Activated naive CD4-positive, alpha-beta T cell treated with anti-CD3 and anti-CD28 coated beads, Interleukin-2, amount 50 U/mL, for 24 hours (primary cell): ENCODE measurements around the gene CEP85.

ENCODE experiments used
- H3K27ac Mint-ChIP-seq: one replicate; pipeline ENCODE4 v1.8.0; 2021; ENCODE audit warnings: mild to moderate bottlenecking, mixed read lengths
- H3K27me3 Mint-ChIP-seq: one replicate; pipeline ENCODE4 v1.8.0; 2021; ENCODE audit warnings: mixed read lengths
- H3K36me3 Mint-ChIP-seq: one replicate; pipeline ENCODE4 v1.8.0; 2021; ENCODE audit warnings: mixed read lengths
- H3K4me1 Mint-ChIP-seq: one replicate; pipeline ENCODE4 v1.8.0; 2021; ENCODE audit warnings: mixed read lengths
- H3K4me3 Mint-ChIP-seq: one replicate; pipeline ENCODE4 v1.8.0; 2021; ENCODE audit warnings: mild to moderate bottlenecking, mixed read lengths
- H3K9me3 Mint-ChIP-seq: one replicate; pipeline ENCODE4 v1.8.0; 2021; ENCODE audit warnings: mixed read lengths

CEP85 gene

DNA sequence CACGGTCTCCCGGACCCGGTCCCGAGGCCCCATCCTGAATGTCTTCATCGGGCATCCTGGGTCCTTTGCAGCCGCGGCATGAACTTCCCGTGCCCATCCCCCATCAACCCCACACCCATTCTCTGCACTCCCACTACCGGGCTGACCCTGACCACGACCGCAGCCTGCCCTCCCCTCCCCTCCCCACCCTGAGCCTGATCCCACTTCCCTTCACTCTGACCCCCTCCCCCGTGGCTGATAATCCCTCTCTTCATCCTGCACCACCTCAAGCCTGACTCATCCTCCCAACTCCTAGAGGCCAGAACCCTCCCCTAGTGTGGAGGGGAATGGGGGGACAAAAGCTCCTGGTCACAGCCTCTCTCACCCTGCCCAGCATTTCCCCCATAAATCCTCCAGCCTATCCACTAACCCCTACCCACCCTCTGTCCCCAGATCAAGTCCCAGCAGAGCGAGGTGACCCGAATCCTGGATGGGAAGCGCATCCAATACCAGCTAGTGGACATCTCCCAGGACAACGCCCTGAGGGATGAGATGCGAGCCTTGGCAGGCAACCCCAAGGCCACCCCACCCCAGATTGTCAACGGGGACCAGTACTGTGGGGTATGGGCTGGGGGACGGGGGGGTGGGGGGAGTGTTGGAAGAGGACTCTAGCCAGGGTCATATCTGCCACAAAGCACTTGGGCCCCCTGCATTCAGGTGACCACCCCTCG lies 46.5 kb downstream of the CEP85 start:
- H3K4me1 Mint-ChIP-seq, result peaks cover 85% of the 10 kb centered on the region
- no peaks in the 10 kb centered on the region for H3K27me3 Mint-ChIP-seq
- peak overlapping the region; percentile 94 for H3K4me3 Mint-ChIP-seq
- H3K27ac Mint-ChIP-seq, result peak overlapping the region; percentile 77
- H3K9me3 Mint-ChIP-seq, result no peaks in the 10 kb centered on the region
- H3K36me3 Mint-ChIP-seq, result peaks cover 21% of the 10 kb centered on the region

- Mint-ChIP-seq H3K27me3 (no peaks in the 10 kb centered on the region), H3K27ac (peak overlapping the region; percentile 77), H3K36me3 (peaks cover 21% of the 10 kb centered on the region), H3K4me1 (peaks cover 83% of the 10 kb centered on the region), H3K4me3 (peak overlapping the region; percentile 87), H3K9me3 (no peaks in the 10 kb centered on the region)
Measured at GRCh38 chr1:26281091-26281958, 47.3 kb downstream of the CEP85 start.

DNA sequence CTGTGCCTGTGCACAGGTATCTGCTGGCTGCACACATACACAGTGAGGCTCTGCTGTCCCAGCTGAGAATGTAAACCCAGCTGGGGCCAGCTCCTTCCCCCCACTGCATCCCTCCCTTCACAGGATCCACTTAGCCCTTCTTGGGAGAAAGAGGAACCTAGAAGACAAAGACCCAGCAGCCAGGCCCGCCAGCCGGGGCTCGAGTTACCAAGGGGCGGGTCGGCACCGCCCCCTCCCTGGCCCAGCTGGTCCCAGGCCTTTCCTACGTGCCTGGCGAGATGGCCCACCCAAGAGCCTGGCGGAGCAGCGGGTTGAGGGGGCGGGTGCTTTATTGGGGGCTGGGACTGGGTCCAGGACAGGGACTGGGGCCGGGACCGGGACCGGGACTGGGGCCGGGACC lies 48.0 kb downstream of the CEP85 start:
- Mint-ChIP-seq H3K27me3 (no peaks in the 10 kb centered on the region), H3K27ac (peak overlapping the region; percentile 77), H3K4me1 (peaks cover 83% of the 10 kb centered on the region), H3K36me3 (peaks cover 19% of the 10 kb centered on the region), H3K4me3 (peak overlapping the region; percentile 87), H3K9me3 (no peaks in the 10 kb centered on the region)

GRCh38 chr1:26282401-26282918 lies 48.5 kb downstream of the CEP85 start:
- Mint-ChIP-seq H3K27me3 (no peaks in the 10 kb centered on the region), H3K9me3 (no peaks in the 10 kb centered on the region), H3K4me3 (peak overlapping the region; percentile 84), H3K4me1 (peaks cover 83% of the 10 kb centered on the region), H3K36me3 (peaks cover 17% of the 10 kb centered on the region), H3K27ac (peak overlapping the region; percentile 98)

DNA sequence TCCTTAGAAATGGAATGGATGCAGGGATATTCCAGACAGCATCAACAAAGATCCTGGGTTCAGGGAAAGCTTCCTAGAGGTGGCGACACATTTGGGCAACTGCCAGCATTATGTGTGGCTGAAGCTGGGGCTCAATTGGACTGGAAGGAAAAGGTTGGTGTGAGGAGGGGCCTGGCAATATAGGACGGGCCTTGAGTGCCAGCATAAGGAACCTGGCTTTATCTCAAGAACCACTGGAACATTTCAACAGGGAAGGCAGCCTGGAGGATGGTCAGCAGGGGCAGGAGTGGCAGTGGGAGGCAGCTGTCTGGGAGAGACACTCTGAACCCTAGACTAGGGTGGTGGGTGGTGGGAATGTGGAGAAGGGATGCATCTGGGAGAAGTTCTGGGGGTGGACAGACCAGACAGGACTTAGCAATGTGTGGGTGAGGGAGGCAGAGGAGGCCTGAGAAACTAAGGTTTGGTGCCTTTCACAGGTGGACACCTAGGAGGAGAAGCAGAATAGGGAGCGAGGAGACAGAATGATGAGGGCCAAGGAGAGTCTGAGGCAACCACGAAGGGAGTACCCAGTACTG lies 49.4 kb downstream of the CEP85 start:
- H3K9me3 Mint-ChIP-seq, result no peaks in the 10 kb centered on the region
- H3K4me3 Mint-ChIP-seq, result peak overlapping the region; percentile 84
- H3K4me1 Mint-ChIP-seq, result peaks cover 83% of the 10 kb centered on the region
- peak overlapping the region; percentile 98 for H3K27ac Mint-ChIP-seq
- no peaks in the 10 kb centered on the region for H3K27me3 Mint-ChIP-seq
- peaks cover 15% of the 10 kb centered on the region for H3K36me3 Mint-ChIP-seq

DNA sequence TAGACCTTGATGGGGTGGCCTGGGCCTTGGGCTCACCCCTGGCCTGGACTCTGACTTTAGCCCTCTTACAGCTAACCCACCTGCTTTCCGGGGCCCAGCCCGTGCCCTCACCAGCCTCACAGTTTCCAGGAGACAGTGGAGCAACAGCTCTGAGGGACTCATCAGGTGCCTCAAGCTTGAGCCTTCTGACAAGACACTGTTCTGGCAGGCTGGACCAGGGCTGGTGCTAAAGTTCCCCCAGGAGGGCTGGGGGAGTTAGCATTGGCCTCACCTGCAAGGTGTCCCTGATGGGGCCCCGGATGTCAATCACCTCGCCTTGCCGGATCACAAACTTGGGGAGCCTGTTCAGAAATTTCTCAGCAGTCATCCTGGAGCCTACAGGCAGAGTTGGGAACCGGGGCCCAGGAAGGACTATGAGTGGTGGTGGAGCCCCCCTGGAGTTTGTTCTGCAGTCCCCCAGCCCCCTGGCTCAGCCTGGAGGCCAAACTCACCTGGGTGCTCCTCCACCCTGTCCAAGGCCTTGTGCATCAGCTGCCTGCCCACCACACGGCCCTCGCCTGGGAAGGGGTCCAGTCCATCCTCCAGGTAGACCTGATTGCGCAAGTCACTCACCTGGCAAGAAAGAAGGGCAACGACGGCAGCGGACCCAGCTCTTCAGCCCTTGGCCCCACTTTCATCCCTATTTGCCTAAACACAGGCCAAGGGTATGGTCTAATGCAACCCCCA lies 50.0 kb downstream of the CEP85 start:
- Mint-ChIP-seq H3K4me1 (peaks cover 83% of the 10 kb centered on the region), H3K9me3 (no peaks in the 10 kb centered on the region), H3K27ac (peak overlapping the region; percentile 98), H3K4me3 (peak overlapping the region; percentile 84), H3K36me3 (peaks cover 12% of the 10 kb centered on the region), H3K27me3 (no peaks in the 10 kb centered on the region)

GRCh38 chr1:26284597-26285347 lies 50.8 kb downstream of the CEP85 start:
- peaks cover 12% of the 10 kb centered on the region for H3K36me3 Mint-ChIP-seq
- H3K4me1 Mint-ChIP-seq, result peaks cover 85% of the 10 kb centered on the region
- peak overlapping the region; percentile 98 for H3K27ac Mint-ChIP-seq
- no peaks in the 10 kb centered on the region for H3K9me3 Mint-ChIP-seq
- no peaks in the 10 kb centered on the region for H3K27me3 Mint-ChIP-seq
- peak overlapping the region; percentile 84 for H3K4me3 Mint-ChIP-seq

DNA sequence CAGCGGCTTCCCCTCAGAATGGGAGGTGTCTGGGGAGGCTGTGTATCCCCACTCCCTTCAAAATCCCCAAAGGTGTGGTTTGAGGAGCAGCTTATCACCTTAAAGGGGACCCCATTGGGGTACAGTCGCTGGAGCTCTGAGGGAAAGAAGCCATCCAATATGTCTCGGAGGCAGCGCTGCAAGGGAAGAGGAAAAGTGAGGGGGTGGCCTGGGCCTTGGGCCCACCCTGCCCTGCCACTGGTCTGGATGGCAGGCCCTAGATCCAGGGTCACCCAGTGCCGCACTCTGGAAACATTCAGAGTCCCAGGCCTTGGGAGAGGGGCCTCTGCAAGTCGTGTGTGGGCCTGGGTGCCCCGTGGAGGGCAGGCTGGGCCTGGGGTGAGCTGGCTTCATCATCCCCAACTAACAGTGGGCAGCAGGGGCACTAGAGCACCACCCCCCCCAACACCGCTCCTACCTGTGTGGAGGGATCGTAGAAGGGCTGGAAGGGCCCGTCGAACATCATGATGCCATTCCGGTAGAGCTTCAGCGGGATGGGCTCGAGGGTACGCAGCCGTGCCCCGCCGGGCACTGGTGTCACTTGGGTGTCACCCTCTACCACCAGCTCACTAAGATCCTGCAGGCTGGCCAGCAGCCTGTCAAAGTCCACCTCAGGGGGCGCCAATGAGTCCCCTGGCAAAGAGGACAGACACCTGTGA lies 51.5 kb downstream of the CEP85 start:
- Mint-ChIP-seq H3K4me3 (peak overlapping the region; percentile 20), H3K4me1 (peaks cover 93% of the 10 kb centered on the region), H3K9me3 (no peaks in the 10 kb centered on the region), H3K36me3 (peaks cover 12% of the 10 kb centered on the region), H3K27ac (peak overlapping the region; percentile 98), H3K27me3 (no peaks in the 10 kb centered on the region)

GRCh38 chr1:26286064-26286416 lies 52.0 kb downstream of the CEP85 start:
- Mint-ChIP-seq H3K4me3 (no peak overlapping the region), H3K9me3 (no peaks in the 10 kb centered on the region), H3K27ac (peak overlapping the region; percentile 98), H3K27me3 (no peaks in the 10 kb centered on the region), H3K4me1 (peaks cover 96% of the 10 kb centered on the region), H3K36me3 (peaks cover 11% of the 10 kb centered on the region)

DNA sequence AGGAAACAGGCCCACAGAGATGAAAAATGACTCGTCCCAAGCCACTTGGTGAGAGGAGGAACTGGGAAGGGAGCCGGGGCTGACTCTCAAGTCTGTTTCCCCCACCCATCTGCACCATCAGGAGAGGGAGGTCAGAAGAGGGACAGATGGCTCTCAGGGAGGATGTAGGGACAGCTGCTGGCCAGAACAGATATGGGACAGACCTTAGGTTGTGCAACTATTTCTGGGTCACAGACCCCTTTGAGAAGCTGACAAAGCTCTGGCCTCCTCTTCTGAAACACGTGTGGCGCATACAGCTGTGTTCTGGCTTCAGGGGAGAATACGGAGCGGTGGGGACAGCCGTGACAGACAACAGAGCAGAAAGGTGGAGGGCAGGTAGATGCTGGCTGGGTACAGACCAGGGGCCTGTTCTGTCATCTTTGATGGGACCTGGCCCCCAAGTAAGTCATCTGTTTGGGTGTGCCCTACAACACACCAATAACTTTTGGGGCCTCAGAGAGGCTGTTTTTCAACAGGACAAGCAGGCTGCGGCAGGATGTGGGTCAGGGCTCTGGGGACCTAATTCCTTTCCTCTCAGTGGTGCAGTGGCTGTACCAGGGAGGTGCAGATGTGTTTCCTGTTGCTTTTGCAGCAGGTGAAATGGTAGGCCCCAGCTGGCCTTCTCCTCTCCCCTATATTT lies 53.2 kb downstream of the CEP85 start:
- H3K4me3 Mint-ChIP-seq, result peak overlapping the region; percentile 73
- no peaks in the 10 kb centered on the region for H3K9me3 Mint-ChIP-seq
- no peaks in the 10 kb centered on the region for H3K27me3 Mint-ChIP-seq
- peaks cover 4% of the 10 kb centered on the region for H3K36me3 Mint-ChIP-seq
- peaks cover 98% of the 10 kb centered on the region for H3K4me1 Mint-ChIP-seq
- peak overlapping the region; percentile 98 for H3K27ac Mint-ChIP-seq

- H3K36me3 Mint-ChIP-seq, result peaks cover 4% of the 10 kb centered on the region
Measured at GRCh38 chr1:26287811-26288210, 53.8 kb downstream of the CEP85 start.

GRCh38 chr1:26288311-26288941 lies 54.4 kb downstream of the CEP85 start:
- peaks cover 96% of the 10 kb centered on the region for H3K4me1 Mint-ChIP-seq
- H3K9me3 Mint-ChIP-seq, result no peaks in the 10 kb centered on the region
- peak overlapping the region; percentile 98 for H3K27ac Mint-ChIP-seq
- H3K27me3 Mint-ChIP-seq, result no peaks in the 10 kb centered on the region
- peaks cover 4% of the 10 kb centered on the region for H3K36me3 Mint-ChIP-seq
- peak overlapping the region; percentile 73 for H3K4me3 Mint-ChIP-seq

More at GRCh38 chr1:26287811-26288210, 53.8 kb downstream of the CEP85 start:
- Mint-ChIP-seq H3K27ac (peak overlapping the region; percentile 98), H3K4me3 (peak overlapping the region; percentile 73), H3K9me3 (no peaks in the 10 kb centered on the region), H3K27me3 (no peaks in the 10 kb centered on the region), H3K4me1 (peaks cover 98% of the 10 kb centered on the region)
